IPS-20b (cell line): ENCODE results near the gene TNRC18.
"Not testable (repeated sequence)": the region's sequence is repeated elsewhere in the genome, so short reads cannot be mapped to it uniquely, and the experiment has no call there.

Source experiments
- H3K27ac ChIP-seq: one replicate; pipeline ENCODE4 v1.5.1; 2013; ENCODE audit warnings: low read length
- H3K27me3 ChIP-seq: 2 replicates; pipeline ENCODE4 v1.6.1; 2013; ENCODE audit warnings: mild to moderate bottlenecking, low read length, inconsistent platforms; ENCODE audit not compliant: insufficient read depth
- H3K36me3 ChIP-seq: 2 replicates; pipeline ENCODE4 v1.6.1; 2013; ENCODE audit warnings: low read depth, mild to moderate bottlenecking, inconsistent platforms, low read length, moderate library complexity; ENCODE audit not compliant: insufficient read depth
- H3K4me1 ChIP-seq: 2 replicates; pipeline ENCODE4 v1.6.1; 2013; ENCODE audit warnings: mild to moderate bottlenecking, control low read depth, inconsistent platforms, low read length, moderate library complexity; ENCODE audit not compliant: insufficient read depth
- H3K4me3 ChIP-seq: 2 replicates; pipeline ENCODE4 v1.5.1; 2013; ENCODE audit warnings: mild to moderate bottlenecking, low read length, inconsistent platforms
- H3K9ac ChIP-seq: 2 replicates; pipeline ENCODE4 v1.6.1; 2013; ENCODE audit warnings: low read depth, mild to moderate bottlenecking, inconsistent platforms, low read length, moderate library complexity
- H3K9me3 ChIP-seq: 2 replicates; pipeline ENCODE4 v1.6.1; 2013; ENCODE audit warnings: mild to moderate bottlenecking, low read depth, low read length, inconsistent platforms; ENCODE audit not compliant: insufficient read depth

TNRC18 gene

DNA sequence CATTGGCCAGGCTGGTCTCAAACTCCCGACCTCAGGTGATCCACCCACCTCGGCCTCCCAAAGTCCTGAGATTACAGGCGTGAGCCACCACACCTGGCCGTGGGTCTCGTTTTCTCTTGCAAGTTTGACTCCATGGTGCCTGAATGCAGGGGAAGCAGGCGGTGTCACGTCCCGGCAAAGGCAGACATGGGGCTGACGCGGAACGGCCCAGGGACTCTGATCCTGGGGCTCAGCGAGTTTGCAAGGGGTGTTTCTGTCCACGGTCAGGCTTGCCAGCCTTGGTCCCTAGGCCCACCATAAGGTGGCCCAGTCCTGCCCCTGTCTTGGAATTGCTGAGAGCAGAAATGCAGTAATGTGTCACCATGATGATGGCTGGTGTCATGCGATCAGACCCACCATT lies 147.5 kb downstream of the TNRC18 start:
- H3K27me3 ChIP-seq, H3K9ac ChIP-seq, H3K4me3 ChIP-seq, H3K4me1 ChIP-seq, H3K27ac ChIP-seq, H3K9me3 ChIP-seq, H3K36me3 ChIP-seq: not testable (repeated sequence)

DNA sequence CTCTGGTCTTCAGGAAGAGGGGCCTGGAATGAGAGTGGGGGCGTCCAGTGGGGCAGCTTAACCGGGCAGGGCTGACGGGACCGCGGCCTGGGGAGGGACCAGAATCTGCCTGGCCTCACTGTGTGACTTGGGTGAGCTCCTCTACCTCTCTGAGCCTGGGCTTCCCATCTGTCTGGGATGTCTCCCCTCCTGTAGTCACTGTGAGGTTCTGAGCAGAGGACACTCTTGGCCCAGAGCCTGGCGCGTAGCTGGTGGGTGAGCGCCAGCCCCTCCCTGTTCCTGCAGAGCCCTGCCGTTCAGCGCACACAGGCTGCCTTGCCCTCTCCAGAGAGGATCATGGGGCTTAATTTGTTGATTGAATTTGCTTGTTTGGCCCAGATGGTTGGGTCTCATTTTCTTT lies 148.1 kb downstream of the TNRC18 start:
- not testable (repeated sequence) for H3K4me1 ChIP-seq, H3K27ac ChIP-seq, H3K9ac ChIP-seq, H3K27me3 ChIP-seq, H3K4me3 ChIP-seq, H3K36me3 ChIP-seq, H3K9me3 ChIP-seq

DNA sequence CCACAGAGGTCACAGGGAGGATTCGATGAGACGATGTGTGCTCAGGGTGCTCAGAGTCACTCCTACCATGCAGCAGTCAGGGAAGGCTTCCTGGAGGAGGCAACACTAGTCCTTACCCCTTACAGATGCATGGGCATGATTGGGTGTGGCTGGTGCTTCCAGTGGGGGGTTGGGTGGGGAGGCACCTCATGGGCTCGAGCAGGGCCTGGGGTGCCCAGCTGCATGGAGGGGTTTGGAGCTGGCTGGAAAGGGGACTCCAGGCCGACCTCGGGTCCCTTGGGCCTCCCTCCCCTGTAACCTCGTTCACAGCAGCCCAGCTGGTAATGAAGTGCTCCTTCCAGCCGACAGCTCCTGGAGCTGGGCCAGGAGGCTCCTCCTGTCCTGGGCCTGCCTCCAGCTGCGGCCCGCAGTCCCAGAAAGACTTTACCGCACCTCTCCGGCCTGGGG lies 148.6 kb downstream of the TNRC18 start:
- H3K27ac ChIP-seq, H3K36me3 ChIP-seq, H3K4me3 ChIP-seq, H3K9me3 ChIP-seq, H3K27me3 ChIP-seq, H3K4me1 ChIP-seq, H3K9ac ChIP-seq: not testable (repeated sequence)

DNA sequence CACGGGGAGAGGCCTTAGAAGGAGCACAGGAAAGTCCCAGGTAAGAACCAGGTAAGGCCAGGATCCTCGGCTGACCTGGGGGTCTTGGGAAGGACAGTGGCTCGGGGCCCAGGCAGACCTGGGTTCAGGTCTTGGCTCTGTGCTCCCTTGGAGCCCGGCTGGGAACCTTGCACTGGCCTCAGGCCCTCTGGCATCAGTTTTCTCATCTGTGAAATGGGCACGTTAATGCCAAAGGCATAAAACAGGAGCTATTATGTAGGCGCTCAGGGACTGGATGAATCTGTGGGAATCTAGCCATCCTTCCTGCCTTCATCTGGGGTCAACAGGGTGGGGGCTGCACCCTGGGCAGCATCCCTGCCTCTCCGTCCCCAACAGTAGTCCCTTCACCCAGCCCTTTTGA lies 149.2 kb downstream of the TNRC18 start:
- no peaks in the 10 kb centered on the region for H3K9me3 ChIP-seq
- H3K4me3 ChIP-seq, result no peak overlapping the region
- no peaks in the 10 kb centered on the region for H3K27me3 ChIP-seq
- H3K4me1 ChIP-seq, result no peaks in the 10 kb centered on the region
- no peaks in the 10 kb centered on the region for H3K36me3 ChIP-seq
- no peak overlapping the region for H3K27ac ChIP-seq
- H3K9ac ChIP-seq, result no peak overlapping the region

DNA sequence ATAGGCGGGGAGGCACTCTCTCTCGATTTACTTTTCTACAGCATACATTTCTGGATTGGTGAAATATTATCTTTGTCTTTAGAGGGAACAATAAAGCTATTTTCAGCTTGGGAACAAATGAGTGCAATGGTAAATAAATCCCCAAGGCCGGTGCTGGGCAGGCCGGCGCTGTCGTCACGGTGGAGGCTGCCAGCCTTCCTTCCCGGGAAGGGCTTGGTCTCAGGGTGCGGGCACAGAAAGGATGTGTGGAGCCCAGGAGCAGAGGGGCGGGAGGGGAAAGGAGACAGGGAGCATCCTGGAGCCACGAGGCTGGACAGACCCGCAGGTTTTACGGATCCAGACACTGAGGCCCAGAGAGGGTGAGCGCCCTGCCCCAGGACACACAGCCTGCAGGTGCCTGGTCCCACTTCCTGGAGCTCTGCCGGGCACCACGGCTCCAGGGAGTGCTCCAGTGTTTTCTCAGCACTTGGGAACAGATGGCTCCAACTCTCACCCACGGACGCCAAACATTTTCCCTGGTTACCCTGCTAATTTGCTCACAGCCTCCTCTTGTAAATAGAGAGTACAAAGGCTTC lies 149.7 kb downstream of the TNRC18 start:
- H3K36me3 ChIP-seq, result not testable (repeated sequence)

DNA sequence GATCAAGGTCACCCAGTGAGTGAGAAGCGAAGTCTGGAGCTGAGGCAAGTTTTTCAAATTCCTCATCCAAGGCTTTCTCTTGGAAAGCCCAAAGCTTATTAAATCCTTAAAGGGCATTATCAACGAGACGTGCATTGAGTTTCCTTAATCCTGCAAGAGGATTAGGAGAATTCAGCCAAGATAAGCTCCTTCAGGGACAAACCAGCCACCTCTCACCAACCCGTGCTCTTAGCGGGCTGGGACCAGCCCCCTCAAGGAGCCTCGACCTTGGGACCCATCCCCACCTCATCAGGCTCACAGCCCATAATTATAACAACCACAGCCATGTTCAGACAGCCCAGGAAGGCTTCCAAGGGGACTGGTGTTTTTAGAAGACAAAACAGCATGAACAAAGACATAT lies 152.8 kb downstream of the TNRC18 start:
- Histone ChIP-seq H3K4me1 (peaks cover 3% of the 10 kb centered on the region; the same call in 1 of the 2 replicates), H3K27me3 (no peaks in the 10 kb centered on the region)

More for the DNA sequence above, 149.7 kb downstream of the TNRC18 start:
- not testable (repeated sequence) for H3K9me3 ChIP-seq, H3K9ac ChIP-seq, H3K27me3 ChIP-seq, H3K4me1 ChIP-seq, H3K27ac ChIP-seq, H3K4me3 ChIP-seq

DNA sequence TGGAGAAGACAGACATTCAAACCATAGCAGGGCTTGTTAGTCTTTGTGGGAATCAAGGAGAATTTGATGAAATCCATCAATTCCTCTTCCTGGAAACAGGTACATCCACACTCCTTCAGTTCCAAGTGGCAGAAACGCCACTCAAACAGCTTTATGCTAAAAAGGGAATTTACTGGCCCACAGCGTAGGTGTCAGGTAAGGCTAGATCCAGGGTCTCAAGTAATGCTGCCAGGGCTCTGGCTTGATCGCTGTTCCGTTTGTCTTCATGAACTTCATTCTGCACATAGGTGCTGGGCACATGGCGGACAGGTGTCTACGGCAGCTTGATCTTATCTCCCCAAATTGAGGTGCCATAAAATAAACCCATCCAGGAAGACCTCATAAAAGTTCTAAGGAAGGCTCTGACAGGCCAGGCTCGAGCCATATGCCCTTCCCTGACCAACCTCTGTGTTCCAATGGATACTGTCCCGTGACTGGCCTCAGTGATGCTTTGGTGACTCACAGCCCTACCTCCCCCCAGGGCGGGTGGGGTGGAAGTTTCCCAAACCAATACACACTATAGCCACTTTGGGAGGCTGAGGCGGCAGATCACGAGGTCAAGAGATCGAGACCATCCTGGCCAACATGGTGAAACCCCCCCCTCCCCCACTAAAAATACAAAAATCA lies 153.5 kb downstream of the TNRC18 start:
- H3K4me3 ChIP-seq, H3K9me3 ChIP-seq, H3K27ac ChIP-seq, H3K27me3 ChIP-seq, H3K36me3 ChIP-seq, H3K4me1 ChIP-seq, H3K9ac ChIP-seq: not testable (repeated sequence)

More for the DNA sequence above, 152.8 kb downstream of the TNRC18 start:
- Histone ChIP-seq H3K4me3 (no peak overlapping the region), H3K36me3 (no peaks in the 10 kb centered on the region), H3K9me3 (no peaks in the 10 kb centered on the region), H3K27ac (no peak overlapping the region), H3K9ac (no peak overlapping the region)

DNA sequence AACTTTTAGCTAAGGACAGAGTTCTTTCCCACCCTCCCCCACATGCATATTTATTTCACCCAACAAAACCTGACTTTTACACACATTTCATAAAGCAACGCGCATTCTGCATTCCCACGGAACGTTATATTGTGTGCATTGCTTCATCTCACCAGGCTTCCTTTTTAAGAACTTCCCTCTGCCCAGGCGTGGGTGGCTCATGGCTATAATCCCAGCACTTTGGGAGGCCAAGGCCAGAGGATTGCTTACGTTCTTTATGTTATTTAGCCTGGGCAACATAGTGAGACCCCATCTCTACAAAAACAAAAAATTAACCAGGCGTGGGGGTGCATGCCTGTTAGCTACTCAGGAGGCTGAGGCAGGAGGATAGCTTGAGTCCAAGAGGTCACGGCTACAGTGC lies 155.8 kb downstream of the TNRC18 start:
- not testable (repeated sequence) for H3K27me3 ChIP-seq, H3K9ac ChIP-seq, H3K36me3 ChIP-seq, H3K4me3 ChIP-seq, H3K9me3 ChIP-seq, H3K4me1 ChIP-seq, H3K27ac ChIP-seq

DNA sequence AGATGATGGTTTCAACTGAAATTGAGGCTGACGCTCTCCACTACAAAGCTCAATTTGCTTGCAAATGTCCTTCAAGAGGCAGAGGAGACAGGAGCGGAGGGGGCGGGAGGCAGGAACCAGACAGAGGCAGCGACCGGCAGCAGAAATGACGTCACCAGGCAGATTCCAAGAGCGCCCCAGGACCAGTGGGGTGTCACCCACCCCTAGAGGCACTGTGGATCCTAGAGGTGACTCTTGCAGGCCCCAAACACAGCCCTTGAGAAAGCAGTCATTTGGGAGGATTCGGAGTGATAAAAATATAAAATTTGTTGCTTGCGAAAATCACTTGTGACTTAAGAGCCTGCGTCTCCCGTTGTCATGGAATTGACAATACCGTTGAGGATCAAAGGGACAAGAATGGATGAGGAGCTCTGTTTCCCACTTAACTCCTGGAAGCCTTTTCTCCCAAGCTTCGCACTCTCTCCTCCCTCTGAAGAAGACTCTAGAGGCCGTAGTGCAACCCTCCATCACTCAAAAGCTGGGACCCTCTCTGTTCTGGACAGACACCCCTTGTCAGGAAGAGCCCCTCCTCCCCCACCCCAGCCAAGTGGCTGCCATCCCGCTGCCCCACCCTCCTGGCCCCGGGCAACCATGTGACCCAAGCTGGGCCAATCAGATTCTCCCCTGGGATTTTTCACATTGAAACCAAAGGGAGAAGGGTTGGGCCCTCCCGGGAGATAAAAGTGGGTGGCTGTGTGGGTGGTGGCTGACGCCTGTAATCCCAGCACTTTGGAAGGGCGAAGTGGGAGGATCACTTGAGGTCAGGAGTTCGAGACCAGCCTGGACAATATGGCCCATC lies 157.2 kb downstream of the TNRC18 start:
- H3K36me3 ChIP-seq, result no peaks in the 10 kb centered on the region
- peaks cover 4% of the 10 kb centered on the region; the same call in 1 of the 2 replicates for H3K4me1 ChIP-seq
- H3K4me3 ChIP-seq, result no peak overlapping the region
- no peaks in the 10 kb centered on the region for H3K9me3 ChIP-seq
- no peak overlapping the region for H3K27ac ChIP-seq
- H3K9ac ChIP-seq, result no peak overlapping the region
- no peaks in the 10 kb centered on the region for H3K27me3 ChIP-seq

DNA sequence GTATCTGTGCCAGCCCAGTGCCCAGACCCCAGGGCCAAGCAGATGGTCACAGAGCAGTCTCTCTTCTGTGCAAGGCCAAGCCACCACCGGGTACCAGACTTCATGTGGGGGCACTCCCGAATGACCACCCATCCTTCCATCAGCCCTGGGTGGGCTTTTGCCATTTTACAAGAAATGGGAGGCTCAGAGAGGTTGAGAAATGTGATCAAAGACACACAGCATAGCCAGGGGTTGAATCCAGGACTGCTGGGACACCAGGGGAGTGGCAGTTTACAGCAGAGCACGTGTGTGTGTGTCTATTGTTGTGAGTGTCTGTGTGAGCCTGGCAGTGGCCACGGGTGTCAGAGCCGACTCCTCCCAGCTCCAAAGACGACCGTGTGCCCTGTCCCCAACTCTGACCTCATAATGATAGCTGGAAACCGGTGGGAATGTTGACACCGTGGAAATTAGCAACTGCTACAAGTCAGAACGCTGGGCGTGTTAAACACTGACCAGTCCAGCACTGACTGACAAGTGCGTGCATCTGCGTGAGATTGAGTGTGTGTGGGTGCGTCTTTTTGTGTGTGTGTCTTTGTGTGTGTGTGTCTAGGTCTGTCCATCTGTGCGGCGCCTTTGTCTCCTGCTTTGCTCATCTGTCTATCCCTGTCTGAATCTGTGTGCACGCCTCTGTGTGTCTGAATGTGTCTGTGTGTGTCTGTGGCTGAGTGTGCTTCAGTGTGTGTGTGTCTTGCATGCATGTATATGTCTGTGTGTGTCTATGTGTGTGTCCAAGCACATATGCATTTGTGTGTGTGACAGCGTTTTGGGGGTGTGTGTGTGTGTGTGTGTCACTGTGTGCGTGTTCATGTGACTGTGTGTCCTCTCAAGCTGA lies 158.1 kb downstream of the TNRC18 start:
- H3K36me3 ChIP-seq, result no peaks in the 10 kb centered on the region
- no peak overlapping the region for H3K9ac ChIP-seq
- no peaks in the 10 kb centered on the region for H3K9me3 ChIP-seq
- H3K27me3 ChIP-seq, result no peaks in the 10 kb centered on the region
- H3K4me3 ChIP-seq, result no peak overlapping the region
- no peak overlapping the region for H3K27ac ChIP-seq
- H3K4me1 ChIP-seq, result peaks cover 4% of the 10 kb centered on the region; the same call in 1 of the 2 replicates

DNA sequence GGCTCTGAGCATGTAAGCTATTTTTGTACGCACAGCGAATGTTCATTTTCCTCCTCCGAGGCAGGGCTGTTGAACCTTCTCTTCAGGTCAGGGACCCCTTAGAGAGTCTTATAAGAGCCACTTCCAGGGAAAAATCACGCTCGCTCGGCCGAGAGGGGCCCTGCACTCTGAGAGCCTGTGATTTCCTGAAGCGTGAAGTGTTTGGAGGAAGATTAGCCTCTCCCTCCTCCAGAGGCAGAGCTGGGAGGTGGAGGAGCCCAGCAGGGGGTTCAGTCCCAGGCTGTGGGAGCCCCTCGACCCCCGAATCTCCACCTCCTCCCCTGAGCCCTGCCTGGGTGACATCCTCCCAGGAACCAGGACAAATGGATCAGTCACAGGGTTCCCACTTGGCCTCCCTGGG lies 160.6 kb downstream of the TNRC18 start:
- not testable (repeated sequence) for H3K36me3 ChIP-seq, H3K4me3 ChIP-seq, H3K9ac ChIP-seq, H3K27ac ChIP-seq, H3K9me3 ChIP-seq, H3K27me3 ChIP-seq, H3K4me1 ChIP-seq
